K562 treated with DMSO at 1 percent for 12 hours (cell line): ENCODE data around the gene ASF1B. TPM values are rescaled to one million over a fixed set of nuclear protein-coding genes. Genes with fewer than 3 reads are reported as not detected.

Source experiments
- total RNA-seq: library from RNA; unstranded; fragments of 300-600 nt; gene quantifications from 2 replicates; pipeline ENCODE4 v1.2.3, GENCODE V29; 2022; ENCODE audit not compliant: insufficient read depth

The ASF1B gene
- 156 and 211 TPM in 2 replicates for total RNA-seq

GRCh38 chr19:14136509-14137281 is at the start of gene ASF1B:
ASF1B (minus strand) TSS chr19:14136589; CDS start chr19:14136456, 133 bp downstream.

GRCh38 chr19:14117668-14118164 is 18.7 kb downstream of the ASF1B start, which contains the start of gene PRKACA:
PRKACA (minus strand) TSS chr19:14117762; CDS start chr19:14117547, 215 bp downstream.

GRCh38 chr19:14090509-14091080 is 45.8 kb downstream of the ASF1B start, which contains the start of gene SAMD1:
SAMD1 (minus strand) TSS chr19:14090751.

DNA sequence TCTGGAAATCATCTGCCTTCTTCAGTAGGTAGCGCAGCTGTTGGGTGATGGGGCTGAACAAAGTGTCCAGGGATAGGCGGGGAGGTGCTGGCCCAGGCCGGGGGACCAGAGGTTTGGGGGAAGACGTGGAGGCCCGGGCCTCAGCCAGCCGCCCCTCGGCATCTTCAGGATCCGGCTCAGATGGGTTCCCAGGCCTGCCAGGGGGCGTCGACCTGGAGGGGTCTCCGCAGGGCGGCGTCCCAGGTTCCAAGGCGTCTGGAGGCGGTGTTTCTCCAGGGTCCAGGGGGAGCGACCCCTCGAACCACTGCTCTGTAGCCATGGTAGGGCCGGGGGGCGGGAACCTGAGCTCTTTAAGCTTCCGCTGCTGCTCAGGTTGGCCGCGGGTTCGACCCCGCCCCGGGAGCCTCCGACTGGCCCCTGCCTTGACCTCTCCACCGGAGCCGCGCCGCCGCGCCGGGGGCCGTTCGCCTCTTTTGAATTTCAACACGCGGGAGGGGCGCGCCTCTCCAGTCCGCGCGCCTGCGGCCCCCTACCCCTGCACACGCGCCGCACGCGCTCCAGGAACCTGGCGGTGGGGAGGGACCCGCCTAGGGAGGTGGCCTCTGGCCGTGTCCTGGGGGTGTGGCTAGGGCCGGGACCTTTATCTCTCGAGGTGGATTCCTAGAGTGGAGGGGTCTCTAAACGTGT is 50.9 kb downstream of the ASF1B start, which contains the start of gene C19orf67:
Gene C19orf67 (minus strand): TSS at position 475 of the 687 bp plus-strand sequence. CDS start 156 bp downstream, at position 319.

DNA sequence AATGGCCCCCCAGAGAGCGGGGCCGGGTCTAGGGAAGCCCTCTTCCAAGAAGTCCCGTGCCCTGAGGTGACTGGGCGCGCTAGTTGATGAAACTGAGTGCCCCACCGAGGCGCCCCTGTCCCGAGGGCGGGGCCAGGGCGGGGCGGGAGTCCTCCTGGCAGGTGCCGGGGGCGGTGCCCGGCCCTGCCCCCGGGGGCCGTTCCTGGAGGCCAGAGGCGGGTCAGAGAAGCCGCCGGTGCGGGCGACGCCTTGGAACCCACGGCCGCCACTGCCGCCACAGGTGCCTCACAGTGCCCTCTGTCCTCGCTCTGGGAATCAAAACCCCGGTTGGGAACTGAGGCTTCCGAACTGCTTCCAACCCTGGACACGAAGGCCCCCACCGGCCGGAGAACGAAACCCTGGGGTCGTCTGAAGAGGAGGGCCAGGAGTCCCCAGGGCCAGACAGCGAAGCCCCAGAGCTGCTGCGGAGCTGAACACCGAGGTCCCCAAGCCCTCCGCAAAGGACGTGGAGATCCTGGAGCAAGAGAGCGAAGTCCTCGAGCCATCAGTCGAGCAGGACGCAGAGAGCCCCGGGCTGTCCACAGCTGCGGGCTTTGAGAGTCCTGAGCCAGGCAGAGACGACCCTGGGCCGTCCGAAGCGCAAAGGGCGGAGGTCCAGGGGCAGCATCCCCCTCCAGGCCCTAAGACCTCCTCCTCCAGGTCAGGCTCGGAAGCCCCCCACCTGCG is 63.7 kb downstream of the ASF1B start, which contains the start of gene MISP3:
Gene MISP3 (plus strand): TSS at position 252 of the 726 bp plus-strand sequence. CDS start 524 bp downstream, outside the sequence.

Other genes with a start within 250 kb of the ASF1B start
- 10.9 and 12.5 TPM in 2 replicates for gene BRME1, start 230.5 kb downstream of the ASF1B start, total RNA-seq
- gene CC2D1A, start 230.4 kb downstream of the ASF1B start, total RNA-seq: 24.9 and 41.3 TPM in 2 replicates
- 1.2 and 2.6 TPM in 2 replicates for gene PODNL1, start 198.2 kb downstream of the ASF1B start, total RNA-seq
- gene DCAF15, start 184.1 kb downstream of the ASF1B start, total RNA-seq: 50.7 and 69.3 TPM in 2 replicates
- 8.6 and 11.3 TPM in 2 replicates for gene RFX1, start 130.3 kb downstream of the ASF1B start, total RNA-seq
- gene RLN3, start 108.4 kb downstream of the ASF1B start, total RNA-seq: not detected in 2 replicates
- gene IL27RA, start 104.8 kb downstream of the ASF1B start, total RNA-seq: 10.6 and 15.2 TPM in 2 replicates
- gene PALM3, start 74.5 kb downstream of the ASF1B start, total RNA-seq: 1.8 and 2.3 TPM in 2 replicates
- gene MISP3, start 63.8 kb downstream of the ASF1B start, total RNA-seq: 3.6 and 5.1 TPM in 2 replicates
- gene C19orf67, start 50.8 kb downstream of the ASF1B start, total RNA-seq: not detected in 2 replicates
- 37.9 and 57.0 TPM in 2 replicates for gene SAMD1, start 45.8 kb downstream of the ASF1B start, total RNA-seq
- 47.4 and 104 TPM in 2 replicates for gene PRKACA, start 18.8 kb downstream of the ASF1B start, total RNA-seq
- 9.5 and 28.2 TPM in 2 replicates for gene ADGRL1, start 69.6 kb upstream of the ASF1B start, total RNA-seq
- gene ADGRE5, start 244.9 kb upstream of the ASF1B start, total RNA-seq: 28.7 and 57.4 TPM in 2 replicates